Sigmoid colon (tissue), 7 donors: ENCODE measurements around the gene PATL1. TPM values are rescaled to one million over a fixed set of nuclear protein-coding genes. Genes with fewer than 3 reads are reported as not detected.
"Not testable (repeated sequence)": the region's sequence is repeated elsewhere in the genome, so short reads cannot be mapped to it uniquely, and the experiment has no call there.

Experiments
- DNase-seq: peaks from one replicate; pipeline ENCODE4 v3.0.0-alpha.2; 2019
- H3K27ac ChIP-seq, 4 donors: fragments of 200-600 bp; sonication (generic); one replicate each; pipeline ENCODE4 v1.5.1; 2016 to 2019; ENCODE audit warnings: mild to moderate bottlenecking in 1 of 4
- H3K27me3 ChIP-seq, 3 donors: fragments of 200-600 bp; sonication (generic); one replicate each; pipeline ENCODE4 v1.5.1; 2019; ENCODE audit warnings: mild to moderate bottlenecking in 1 of 3
- H3K36me3 ChIP-seq, 4 donors: fragments of 200-600 bp; sonication (generic); one replicate each; pipeline ENCODE4 v1.5.1; 2016 to 2019
- H3K4me1 ChIP-seq, 4 donors: fragments of 200-600 bp; sonication (generic); one replicate each; pipeline ENCODE4 v1.5.1; 2017 to 2019
- H3K4me3 ChIP-seq, 4 donors: fragments of 200-600 bp; sonication (generic); one replicate each; pipeline ENCODE4 v1.5.1; 2017 to 2019; ENCODE audit warnings: mild to moderate bottlenecking in 2 of 4, moderate library complexity in 1 of 4
- H3K9me3 ChIP-seq, 4 donors: fragments of 200-600 bp in 3 of 4; sonication (generic) in 3 of 4; one replicate each; pipeline versions ENCODE4 v1.5.1 to v1.6.1; 2013 to 2019
- EP300 ChIP-seq, 4 donors: sonication (generic); formaldehyde crosslinking; IDR thresholded peaks; one replicate each; pipeline ENCODE4 v1.6.1; 2017; ENCODE audit warnings: antibody characterized with exemption in 4 of 4
- POLR2A ChIP-seq, 2 donors: fragments of 450-650 bp; IDR thresholded peaks; one replicate each; pipeline ENCODE4 v1.6.1; 2016; ENCODE audit warnings: antibody characterized with exemption in 2 of 2, mild to moderate bottlenecking in 2 of 2, moderate library complexity in 2 of 2
- POLR2AphosphoS5 ChIP-seq, 4 donors: sonication (generic); formaldehyde crosslinking; IDR thresholded peaks; one replicate each; pipeline ENCODE4 v1.6.1; 2017; ENCODE audit warnings: antibody characterized with exemption in 4 of 4
- WGBS, 2 donors: extraction: QIAGEN DNeasy Blood & Tissue Kit; methylation state at CpG; one replicate each; pipeline ENCODE4 v1.1.7; 2013; 5-methylcytosine and 5-hydroxymethylcytosine counted together
- intact Hi-C: fragments of 100-400 bp; cut with DNase I; formaldehyde crosslinking; loops from one replicate; pipeline ENCODE4 v1.15.1; 2023
- polyA plus RNA-seq, 3 donors: library from polyadenylated mRNA; stranded (reverse); fragments of 200-250 nt; gene quantifications; one replicate each; pipeline ENCODE4 v1.2.3, GENCODE V29; 2013
- total RNA-seq, 4 donors: library from RNA; depleted of rRNA; stranded (reverse); fragments of >200 nt; gene quantifications; one replicate each; pipeline ENCODE4 v1.1.0, GENCODE V29; 2016
- TF ChIP-seq, protein P1 (sequence below), 4 experiments: fragments of 450-650 bp in 3 of 4; fragments of 200-600 bp in 1 of 4; IDR thresholded peaks; one replicate each; pipeline ENCODE4 v1.5.1; 2016 to 2019; ENCODE audit warnings: antibody characterized with exemption in 4 of 4, mild to moderate bottlenecking in 3 of 4, moderate library complexity in 2 of 4
- donor health status: healthy with polysubstance abuse.
- donor health status: Bipolar disorder and iron deficiency.
- donor health status: healthy.

Gene PATL1
- total and polyA plus RNA-seq, 7 donors = 11.0 to 21.2 (median 16.9) TPM

DNA sequence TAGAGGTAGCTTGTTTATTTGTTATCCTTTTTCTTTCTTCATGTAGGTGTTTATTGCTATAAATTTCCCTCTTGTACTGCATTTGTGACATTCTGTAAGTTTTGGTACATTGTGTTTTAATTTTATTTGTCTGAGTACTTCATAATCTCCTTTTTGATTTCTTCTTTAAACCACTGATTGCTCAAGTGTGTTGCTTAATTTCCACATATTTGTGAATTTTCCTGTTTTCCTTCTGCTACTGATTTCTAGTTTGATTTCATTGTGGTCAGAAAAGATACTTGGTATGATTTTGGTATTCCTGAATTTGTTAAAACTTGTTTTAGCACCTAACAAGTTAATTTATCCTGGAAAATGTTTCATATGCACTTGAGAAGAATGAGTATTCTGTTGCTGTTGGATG lies 29.7 kb upstream of the PATL1 start:
- Histone ChIP-seq H3K27me3 (no peaks in the 10 kb centered on the region), H3K4me1 (no peaks in the 10 kb centered on the region), H3K9me3 (no peaks in the 10 kb centered on the region), H3K27ac (no peak overlapping the region), H3K36me3 (no peaks in the 10 kb centered on the region), H3K4me3 (no peak overlapping the region)
- TF ChIP-seq EP300 (IDR thresholded peaks at IDR 0.05) (no peak), POLR2A (IDR thresholded peaks at IDR 0.05) (no peak), POLR2AphosphoS5 (IDR thresholded peaks at IDR 0.05) (no peak)
- TF ChIP-seq, protein P1, sequence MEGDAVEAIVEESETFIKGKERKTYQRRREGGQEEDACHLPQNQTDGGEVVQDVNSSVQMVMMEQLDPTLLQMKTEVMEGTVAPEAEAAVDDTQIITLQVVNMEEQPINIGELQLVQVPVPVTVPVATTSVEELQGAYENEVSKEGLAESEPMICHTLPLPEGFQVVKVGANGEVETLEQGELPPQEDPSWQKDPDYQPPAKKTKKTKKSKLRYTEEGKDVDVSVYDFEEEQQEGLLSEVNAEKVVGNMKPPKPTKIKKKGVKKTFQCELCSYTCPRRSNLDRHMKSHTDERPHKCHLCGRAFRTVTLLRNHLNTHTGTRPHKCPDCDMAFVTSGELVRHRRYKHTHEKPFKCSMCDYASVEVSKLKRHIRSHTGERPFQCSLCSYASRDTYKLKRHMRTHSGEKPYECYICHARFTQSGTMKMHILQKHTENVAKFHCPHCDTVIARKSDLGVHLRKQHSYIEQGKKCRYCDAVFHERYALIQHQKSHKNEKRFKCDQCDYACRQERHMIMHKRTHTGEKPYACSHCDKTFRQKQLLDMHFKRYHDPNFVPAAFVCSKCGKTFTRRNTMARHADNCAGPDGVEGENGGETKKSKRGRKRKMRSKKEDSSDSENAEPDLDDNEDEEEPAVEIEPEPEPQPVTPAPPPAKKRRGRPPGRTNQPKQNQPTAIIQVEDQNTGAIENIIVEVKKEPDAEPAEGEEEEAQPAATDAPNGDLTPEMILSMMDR (IDR thresholded peaks at IDR 0.05) = no peak
- intact Hi-C loops = no loop called here
- DNase-seq = no peak

DNA sequence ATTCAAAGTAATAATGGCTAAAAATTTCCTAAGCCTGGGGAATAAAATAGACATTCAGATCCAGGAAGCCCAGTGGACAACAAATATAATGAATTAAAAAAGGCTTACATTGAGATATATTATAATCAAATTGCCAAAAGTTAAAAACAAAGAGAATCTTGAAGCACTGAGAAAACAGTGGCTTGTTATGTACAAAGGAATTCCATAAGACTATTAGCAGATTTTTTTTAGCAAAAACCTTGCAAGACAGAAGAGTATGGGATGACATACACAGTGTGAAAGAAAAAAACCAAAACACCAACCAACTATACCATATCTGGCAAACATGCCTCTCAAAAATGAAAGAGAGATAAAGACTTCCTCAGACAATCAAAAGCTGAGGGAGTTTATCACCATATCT lies 24.1 kb upstream of the PATL1 start:
- no peak overlapping the region for H3K4me3 ChIP-seq
- no peaks in the 10 kb centered on the region for H3K27me3 ChIP-seq
- peaks cover 0 to 7% (median 3%) of the 10 kb centered on the region in 4 donors for H3K9me3 ChIP-seq
- TF ChIP-seq POLR2A (IDR thresholded peaks at IDR 0.05) (no peak), EP300 (IDR thresholded peaks at IDR 0.05) (no peak), POLR2AphosphoS5 (IDR thresholded peaks at IDR 0.05) (no peak)
- TF ChIP-seq, protein P1 (IDR thresholded peaks at IDR 0.05) = no peak
- no peaks in the 10 kb centered on the region for H3K36me3 ChIP-seq
- intact Hi-C loops = no loop called here
- H3K27ac ChIP-seq = no peak overlapping the region
- DNase-seq = no peak
- no peaks in the 10 kb centered on the region for H3K4me1 ChIP-seq

DNA sequence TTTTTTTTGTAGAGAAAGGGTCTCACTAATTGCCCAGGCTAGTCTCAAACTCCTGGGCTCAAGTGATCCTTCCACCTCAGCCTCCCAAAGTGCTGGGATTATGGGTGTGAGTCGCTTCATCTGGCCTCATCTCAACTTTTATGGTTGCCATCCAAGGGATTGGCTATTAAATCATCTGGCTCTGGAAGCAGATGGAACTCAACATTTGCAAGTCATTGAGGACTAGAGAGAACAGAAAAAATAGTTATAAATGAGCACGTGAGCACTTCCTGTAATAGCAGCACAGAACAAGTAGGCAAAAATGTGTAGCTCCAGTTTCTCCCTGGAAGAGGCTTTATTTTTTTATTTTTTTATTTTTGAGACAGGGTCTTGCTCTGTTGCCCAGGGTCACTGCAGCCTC lies 22.3 kb upstream of the PATL1 start:
- no peak for DNase-seq
- 49 to 65% methylated on average over 2 of the region's 2 CpGs for WGBS, 2 donors
- H3K27me3 ChIP-seq = no peaks in the 10 kb centered on the region
- H3K36me3 ChIP-seq = no peaks in the 10 kb centered on the region
- H3K9me3 ChIP-seq = peaks cover 0 to 7% (median 3%) of the 10 kb centered on the region in 4 donors
- no peaks in the 10 kb centered on the region for H3K4me1 ChIP-seq
- TF ChIP-seq, protein P1 (IDR thresholded peaks at IDR 0.05) = no peak
- TF ChIP-seq EP300 (IDR thresholded peaks at IDR 0.05) (no peak), POLR2A (IDR thresholded peaks at IDR 0.05) (no peak), POLR2AphosphoS5 (IDR thresholded peaks at IDR 0.05) (no peak)
- intact Hi-C loops = no loop called here
- no peak overlapping the region for H3K4me3 ChIP-seq
- H3K27ac ChIP-seq = no peak overlapping the region

DNA sequence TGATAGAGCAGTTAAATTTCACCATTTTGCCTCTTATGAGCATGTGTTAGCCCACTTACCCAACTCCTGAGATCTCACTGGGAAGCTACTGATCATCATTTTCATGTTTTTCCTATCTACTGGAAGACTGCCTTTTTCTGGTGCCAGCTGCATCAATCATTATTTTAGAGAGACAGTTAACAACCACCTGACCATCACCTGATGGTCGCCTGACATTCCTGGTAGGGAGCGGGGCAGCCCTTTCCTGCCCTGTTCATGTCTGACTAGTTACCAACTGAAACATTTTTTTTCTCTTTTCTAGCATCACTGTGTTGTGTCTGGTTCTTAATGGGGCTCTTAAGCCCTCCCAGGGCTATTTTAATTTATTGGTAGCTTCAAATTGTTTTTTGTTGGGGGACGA lies 20.2 kb upstream of the PATL1 start:
- Histone ChIP-seq H3K4me1 (no peaks in the 10 kb centered on the region), H3K36me3 (no peaks in the 10 kb centered on the region), H3K9me3 (peaks cover 0 to 7% (median 3%) of the 10 kb centered on the region in 4 donors), H3K27me3 (no peaks in the 10 kb centered on the region), H3K4me3 (no peak overlapping the region), H3K27ac (no peak overlapping the region)
- no peak for DNase-seq
- intact Hi-C loops = loop anchor here (10.0 kb wide), 1 partner anchor 514 kb away; the partner anchor contains the start of gene DTX4
- WGBS, 2 donors = 38 to 65% methylated on average over 3 of the region's 3 CpGs
- TF ChIP-seq, protein P1 (IDR thresholded peaks at IDR 0.05) = no peak
- TF ChIP-seq POLR2A (IDR thresholded peaks at IDR 0.05) = no peak
- no peak for TF ChIP-seq EP300 (IDR thresholded peaks at IDR 0.05)
- no peak for TF ChIP-seq POLR2AphosphoS5 (IDR thresholded peaks at IDR 0.05)

DNA sequence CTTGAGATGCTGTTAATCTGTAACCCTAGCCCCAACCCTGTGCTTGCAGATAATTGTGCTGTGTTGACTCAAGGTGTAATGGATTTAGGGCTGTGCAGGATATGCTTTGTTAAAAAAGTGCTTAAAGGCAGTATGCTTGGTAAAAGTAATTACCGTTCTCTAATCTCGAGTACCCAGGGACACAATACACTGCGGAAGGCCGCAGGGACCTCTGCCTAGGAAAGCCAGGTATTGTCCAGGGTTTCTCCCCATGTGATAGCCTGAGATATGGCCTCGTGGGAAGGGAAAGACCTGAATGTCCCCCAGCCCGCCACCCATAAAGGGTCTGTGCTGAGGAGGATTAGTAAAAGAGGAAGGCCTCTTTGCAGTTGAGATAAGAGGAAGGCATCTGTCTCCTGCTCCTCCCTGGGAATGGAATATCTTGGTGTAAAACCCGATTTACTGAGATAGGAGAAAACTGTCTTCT lies 12.5 kb upstream of the PATL1 start:
- not testable (repeated sequence) for H3K27ac ChIP-seq, H3K36me3 ChIP-seq, H3K4me3 ChIP-seq, H3K9me3 ChIP-seq, H3K27me3 ChIP-seq, DNase-seq, H3K4me1 ChIP-seq
- 18 to 66% methylated on average over 7 of the region's 7 CpGs for WGBS, 2 donors
- intact Hi-C loops = loop anchor here (10.0 kb wide), 1 partner anchor 506 kb away; the partner anchor contains the start of gene DTX4
